Iris pigment epithelial cell (primary cell): ENCODE results near the gene KCNIP1.

ENCODE experiments used
- DNase-seq: peaks from one replicate; pipeline ENCODE4 v3.0.0-alpha.2; 2011; ENCODE audit warnings: low read depth

KCNIP1 gene

DNA sequence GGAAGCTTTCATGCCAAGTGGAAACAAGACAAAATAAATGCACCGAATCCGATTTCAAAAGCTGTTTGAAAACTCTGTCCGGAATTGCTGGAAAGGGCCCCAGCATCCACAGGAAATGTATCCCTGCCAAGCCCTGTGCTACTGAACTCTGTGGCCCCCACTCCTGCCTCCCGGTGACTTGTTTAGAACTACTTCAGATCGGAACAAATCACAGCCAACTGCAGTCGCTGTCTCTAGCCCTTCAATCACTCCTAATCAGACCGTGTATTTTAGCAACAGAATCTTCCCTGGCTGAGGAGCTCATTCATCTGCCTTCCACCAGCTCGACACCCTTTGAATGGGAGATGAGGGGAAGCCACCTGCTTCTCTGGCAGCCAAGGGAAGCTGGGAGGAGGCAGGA lies 94.1 kb downstream of the KCNIP1 start:
- no peak for DNase-seq

DNA sequence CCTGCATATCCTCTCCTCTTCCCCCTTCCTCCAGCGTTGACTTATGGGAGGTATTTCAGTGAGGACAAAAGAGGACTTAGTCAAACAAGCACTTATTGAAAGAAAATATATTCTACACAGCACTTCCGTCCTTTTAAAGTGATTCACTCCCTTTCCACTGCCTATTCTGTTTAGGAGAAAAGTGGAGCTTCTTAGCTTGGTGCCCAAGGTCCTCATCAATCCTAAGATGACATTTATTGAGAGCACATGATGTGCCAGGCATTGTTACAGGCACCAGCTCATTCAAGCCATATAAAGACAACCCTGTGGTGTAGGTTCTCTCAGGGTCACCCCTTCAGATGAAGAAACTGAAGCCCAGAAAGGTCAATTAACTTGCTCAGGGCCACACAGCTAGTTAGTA lies 95.9 kb downstream of the KCNIP1 start:
- DNase-seq: no peak

DNA sequence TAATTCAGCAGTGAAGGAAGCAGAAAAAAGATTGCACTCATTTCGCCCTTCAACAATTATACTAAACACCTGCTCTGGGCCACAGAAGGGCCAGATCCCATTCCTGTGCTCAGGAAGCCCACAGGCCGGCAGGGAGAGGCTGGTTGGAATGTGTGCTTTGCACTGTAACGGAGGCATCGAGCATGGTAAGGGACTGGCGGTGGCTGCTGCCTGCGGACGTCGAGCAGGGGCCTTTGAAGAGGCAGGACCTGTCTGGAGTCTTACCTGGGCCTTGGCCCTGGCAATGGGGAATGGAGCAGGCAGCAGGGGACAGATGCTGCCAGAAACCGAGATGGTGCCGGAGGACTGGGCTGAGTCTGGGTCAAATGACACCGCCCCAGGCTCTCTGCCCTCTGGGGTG lies 97.8 kb downstream of the KCNIP1 start:
- no peak for DNase-seq

DNA sequence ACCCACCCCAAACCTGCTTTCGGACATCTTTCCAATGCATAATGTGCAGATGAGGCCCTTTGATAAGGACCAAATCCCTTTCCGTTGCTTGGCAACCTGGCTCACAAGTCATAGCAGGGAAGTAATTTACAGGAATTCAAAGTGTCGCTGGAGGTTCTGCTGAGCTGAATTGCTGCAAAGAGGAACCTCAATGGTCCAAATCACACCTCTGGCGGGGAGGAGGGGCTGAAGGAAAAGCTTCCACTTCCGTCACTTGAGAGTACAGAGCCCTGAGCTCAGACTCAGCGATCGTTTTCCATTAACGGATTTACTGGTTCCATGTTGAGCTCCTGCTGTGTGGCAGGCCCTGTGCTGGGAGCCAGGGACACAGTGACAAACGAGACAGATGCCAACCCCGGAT lies 99.3 kb downstream of the KCNIP1 start:
- DNase-seq: no peak

DNA sequence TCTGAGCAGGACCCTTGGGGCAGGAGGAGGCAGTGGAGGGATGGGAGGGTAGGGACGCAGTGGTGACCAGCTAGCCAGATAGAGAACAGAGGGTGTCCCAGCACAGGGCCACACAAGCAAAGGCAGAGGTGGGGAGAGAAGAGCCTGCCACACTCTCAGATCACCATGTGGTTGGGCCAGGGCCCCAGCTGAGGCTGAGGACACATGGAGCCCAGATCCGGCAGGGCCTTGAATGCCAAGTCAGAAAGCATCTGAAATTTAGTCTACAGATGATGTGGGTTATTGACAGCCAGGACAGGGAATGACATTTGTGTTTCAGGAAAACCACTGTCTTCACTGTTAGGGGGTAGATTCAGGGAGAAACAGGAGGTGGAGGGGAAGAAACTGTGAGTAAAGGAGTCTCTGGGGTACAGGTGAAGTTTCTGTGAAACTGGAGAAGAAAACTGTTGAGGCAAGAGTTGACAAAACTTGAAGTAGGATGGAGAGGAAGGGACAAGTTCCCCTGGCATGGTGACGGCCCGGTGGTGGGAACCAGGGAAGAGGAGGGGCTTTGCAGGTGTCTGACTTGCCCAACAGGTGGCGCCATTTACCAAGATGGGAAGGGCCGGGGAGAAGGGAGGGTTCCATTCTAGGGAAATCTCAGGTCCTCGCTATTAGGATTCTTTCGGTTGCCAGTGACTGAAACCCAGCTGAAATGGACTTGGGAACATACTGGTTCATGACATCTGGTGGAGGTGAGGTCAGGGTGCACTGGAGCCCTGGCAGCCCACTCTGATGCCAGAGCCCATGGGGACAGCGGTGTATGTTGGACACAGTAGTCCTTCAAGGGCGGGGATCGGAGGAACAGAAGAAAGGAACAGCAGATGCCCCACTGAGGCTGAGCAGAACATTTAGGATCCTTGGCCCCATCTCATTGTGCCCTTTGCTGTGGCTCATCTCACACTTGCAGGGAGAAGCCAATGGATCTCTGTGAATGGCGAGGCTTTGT lies 100.1 kb downstream of the KCNIP1 start:
- DNase-seq: peak; percentile 43

DNA sequence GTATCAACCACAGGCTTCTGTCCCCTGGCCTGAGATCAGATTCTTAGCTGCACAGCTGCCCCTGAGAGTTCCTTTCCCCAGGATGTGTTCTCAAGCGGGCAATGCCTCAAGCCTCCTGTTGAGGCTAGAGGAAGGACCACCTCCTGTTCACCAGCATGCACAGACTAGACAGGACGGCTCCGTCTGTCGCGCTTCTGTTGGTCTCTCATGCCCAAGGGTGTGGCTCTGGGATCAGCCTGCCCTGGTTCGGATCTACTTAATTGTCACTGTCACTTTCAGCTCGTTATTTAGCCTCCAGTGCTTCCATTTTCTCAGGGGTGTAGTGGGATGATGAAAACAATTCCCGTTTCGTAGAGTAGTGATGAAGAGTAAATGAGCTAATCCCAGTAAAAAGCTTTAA lies 103.1 kb downstream of the KCNIP1 start:
- DNase-seq: no peak

DNA sequence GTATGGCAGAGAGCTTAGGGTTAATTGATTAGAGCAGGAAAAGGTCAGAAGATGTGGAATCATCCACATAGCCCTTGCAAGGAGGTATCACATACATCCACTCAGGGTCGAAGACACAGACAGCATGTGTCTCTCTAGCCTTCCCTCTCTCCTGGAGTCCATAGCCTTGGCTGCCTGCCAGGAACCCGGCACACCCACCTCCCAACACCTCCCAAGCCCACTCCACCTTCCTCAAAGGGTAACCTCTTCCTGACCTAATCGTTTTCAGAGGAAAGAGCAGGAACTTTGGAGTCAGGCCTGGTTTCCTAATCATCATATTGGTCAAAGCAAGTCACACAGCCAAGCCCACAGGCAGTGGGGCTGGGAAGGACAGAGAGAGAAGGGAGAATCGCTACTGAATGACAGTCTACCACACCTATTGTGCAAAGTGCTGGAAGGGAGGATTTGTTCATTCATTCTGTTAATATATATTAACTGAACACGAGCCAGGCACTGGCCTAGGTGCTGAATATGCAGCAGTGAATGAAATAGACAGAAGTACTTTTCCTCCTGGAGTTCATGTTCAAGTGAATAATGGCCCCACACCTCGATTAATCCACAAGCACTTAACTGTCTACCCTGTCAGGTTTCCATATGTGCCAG lies 107.8 kb downstream of the KCNIP1 start:
- peak; percentile 33 for DNase-seq

DNA sequence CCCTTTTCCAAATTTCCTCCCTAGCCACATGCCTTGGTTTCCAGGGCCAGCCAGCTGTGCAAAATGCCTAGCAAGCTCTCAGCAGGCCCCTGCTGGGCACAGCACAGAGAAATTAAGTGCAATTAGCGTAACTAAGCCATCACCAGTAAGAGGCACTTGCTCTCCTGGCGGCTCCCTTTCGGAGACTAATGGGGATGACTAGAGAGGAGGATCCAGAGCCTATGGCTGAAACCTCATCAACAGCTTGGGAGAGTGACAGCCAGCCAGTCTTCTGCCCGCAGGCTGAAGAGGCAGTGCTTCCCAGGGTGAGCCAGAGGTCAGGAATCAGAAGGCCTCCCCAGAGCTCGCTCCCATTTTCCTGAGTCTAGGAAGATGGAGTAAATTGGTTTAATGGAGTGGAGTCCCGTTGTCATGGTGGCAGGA lies 108.4 kb downstream of the KCNIP1 start:
- no peak for DNase-seq

DNA sequence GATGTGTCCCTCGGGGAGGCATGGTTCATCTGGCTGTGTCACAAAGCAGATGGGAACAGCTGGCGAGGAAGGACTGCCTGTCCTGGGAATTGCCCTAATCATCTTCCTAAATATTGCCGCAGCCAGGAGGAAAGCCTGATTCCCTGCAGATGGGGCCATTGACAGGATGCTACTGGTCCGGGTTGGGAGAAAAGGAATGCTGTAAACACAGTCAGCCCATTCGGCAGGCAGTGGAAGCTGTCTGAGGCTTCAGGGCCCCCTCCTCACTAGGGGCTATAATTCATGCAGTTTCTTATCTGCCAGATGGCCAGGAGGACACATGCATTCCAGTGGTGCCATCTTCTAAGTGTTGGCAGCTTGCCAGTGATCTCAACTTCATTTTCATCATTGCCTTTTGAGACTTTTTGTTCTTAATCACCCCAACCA lies 110.3 kb downstream of the KCNIP1 start:
- no peak for DNase-seq

DNA sequence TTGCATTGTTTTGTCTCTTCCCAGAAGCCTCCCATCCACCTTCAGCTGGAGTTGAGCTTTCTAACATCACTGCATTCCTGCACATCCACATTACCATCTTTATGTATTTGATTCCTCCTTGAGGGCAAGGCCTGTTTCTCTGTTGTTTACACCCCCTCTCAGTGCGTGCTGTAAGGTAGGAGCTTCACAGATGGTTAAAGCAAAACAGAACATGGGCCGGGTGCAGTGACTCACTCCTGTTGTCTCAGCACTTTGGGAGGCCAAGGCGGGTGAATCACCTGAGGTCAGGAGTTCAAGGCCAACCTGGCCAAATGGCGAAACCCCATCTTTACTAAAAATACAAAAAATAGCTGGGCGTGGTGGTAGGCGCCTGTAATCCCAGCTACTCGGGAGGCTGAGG lies 110.9 kb downstream of the KCNIP1 start:
- DNase-seq: peak; percentile 75

DNA sequence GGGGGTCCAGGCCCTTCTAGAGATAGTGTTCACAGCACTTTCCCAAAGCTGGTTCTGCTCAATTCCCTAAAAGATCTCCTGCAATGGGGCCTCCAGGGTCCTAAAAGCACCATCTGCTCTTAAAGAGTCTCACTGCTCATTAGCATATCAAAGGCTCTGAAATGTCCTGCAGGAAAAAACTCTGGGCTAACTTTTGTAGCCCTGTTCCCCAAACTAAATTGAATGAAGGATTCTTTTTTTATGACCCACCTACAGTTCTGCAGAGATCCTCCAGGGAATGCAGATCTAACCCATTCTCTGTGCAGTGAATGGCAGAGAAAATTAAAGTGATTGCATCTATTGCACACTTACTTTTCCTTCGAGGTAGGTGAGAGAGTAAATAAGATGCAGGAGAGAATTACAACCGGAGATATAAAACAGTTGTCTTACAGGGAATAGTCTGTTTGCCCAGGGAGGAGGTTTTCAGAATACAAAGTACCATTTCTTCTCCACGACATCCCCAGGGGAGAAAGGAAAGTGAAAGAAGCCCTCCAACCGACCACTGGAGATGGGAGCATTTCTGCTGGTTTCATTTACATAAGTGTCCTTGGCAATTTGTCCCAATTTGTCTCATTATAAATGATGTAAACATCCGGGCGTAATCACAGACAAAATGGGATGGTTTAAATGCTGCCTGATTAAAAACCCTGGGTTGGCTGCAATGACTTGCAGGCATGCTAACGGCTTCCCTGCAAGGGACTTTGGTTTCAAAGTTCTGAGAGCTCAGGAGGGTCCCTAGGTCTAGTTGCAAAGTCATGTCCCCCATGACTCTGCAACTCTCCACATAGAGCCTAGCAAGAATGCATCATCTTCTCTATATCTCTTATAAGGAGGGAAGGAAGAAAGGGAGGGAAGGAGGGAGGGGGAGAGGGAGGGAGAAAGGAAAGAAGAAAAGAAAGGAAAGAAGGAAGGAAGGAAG lies 114.0 kb downstream of the KCNIP1 start:
- DNase-seq: no peak

DNA sequence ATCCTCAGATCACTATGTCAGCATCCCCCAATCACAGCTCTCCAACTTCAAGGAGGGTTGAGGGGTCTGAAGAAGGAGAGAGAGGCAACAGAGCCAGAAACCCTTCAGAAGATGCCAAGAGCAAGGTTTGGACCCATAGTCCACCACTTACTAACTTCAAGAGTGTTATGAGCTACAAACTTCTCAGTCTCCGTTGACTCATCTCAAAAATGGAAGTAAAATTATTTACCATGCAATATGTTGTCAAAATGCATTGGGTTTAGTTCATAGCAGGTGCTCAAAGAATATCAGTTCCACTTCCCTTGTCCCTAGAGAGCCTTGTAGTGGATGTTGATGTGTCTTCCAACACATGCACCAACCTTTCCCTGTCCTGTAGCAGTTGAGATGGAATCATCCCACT lies 116.0 kb downstream of the KCNIP1 start:
- DNase-seq: no peak

DNA sequence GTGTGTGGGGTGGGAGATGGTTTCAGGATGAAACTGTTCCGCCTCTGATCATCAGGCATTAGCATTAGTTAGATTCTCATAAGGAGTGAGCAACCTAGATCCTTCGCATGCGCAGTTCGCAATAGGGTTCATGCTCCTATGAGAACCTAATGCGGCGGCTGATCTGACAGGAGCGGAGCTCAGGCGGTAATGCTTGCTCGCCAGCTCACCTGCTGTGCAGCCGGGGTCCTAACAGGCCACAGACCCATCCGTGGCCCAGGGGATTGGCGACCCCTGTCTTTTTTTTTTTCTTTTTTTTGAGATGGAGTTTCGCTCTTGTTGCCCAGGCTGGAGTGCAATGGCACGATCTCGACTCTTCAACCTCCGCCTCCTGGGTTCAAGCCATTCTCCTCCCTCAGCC lies 119.1 kb downstream of the KCNIP1 start:
- DNase-seq: no peak

DNA sequence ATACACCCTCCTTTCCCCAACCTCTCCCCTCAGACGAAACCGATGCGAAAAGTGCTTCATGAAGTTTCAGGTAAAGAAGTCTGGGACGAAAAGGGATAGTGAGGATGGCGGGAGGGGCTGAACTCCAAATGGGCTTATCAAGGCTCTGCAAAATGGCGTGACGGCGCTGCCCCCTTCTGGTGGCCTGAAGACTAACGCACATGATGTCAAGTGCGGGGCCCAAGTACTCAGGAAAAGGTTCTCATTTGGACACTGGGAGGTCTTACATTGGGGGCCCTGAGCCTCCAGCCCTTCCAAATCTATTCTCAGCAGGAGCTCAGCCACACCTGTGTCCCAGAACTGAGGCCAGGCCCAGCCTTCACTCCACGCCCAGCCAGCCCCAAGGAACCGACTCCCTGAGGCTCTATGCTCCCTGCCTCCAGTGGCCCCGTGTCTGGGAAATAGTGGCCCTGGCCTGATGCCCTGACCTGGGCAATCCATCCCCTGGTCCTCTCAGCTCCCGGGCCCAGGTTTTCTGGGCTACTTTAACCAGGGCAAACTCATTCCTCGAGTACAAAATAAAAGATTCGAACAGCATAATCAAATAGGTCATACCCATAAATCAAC lies 119.9 kb downstream of the KCNIP1 start:
- peak; percentile 62 for DNase-seq

DNA sequence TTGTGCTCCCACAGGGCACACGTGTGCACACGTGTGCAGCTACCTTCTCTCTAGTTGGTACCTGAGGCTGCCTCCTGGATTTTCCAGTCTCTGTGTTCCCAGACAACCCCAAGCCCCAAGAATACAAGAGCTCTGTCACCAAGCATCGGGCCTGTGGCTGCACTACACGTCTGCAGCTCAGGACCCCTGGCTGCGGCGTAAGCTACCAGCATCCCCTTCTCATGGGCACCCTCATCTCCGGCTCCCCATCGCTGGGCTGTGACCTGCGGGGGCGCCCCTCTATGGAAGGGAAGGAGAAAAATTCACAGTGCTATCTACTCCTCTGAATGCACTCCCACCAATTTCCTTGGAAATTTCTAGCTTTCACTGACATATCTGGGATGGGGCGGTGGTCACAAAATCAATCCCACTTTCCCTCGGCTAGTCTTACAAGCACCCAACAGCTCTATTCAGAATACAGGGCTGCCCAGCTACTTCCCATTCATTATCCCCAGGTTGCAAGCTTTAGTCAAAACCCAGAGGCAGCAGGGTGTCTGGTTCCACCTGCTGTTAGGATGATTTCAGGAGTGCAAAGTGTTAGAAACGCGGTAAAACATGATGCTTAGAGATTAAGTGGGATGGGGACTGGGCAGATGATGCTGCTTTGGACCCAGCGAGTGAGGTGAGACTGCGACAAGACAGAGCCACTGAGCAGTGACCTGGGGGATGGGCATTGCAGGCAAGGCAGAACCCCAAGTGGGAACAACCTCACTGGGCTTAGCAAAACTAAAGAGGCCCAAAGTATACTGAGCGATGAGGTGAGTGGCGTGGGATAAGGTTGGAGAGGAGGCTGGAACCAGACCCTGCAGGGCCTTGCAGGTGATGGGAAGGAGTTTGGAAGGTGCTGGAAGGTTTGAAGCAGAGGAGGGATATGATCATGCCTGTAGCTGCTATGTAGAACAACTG lies 121.7 kb downstream of the KCNIP1 start:
- no peak for DNase-seq

DNA sequence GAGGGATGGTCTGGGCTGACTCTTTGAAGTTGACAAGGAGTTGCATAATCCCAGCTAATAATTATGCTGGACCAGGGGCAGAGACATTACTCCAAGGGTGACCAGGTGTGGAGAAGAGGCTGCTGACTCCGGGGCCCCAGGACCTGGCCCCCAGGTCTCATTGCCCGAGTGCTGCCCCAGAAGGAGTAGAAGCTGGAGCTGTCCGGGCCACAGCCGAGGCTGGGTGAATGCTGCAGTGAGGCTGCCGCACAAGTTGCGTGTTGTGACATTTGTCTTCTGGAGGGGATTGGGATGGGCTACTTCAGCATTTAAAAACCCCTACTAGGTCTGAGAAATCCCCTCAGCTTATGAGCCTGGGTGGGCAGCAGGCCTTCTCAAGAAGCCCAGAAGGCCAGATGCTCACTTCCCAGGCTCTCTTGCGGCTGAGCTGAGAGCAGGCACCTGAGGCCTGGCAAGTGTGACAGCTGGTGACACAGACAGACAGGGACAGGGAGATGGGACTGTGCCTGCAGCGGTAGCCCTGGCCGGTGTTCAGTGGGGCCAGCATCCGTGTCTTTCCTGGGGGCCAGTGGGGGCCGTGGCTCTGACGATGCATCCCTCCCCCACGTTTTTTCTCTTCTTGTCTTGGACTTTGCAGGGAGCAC lies 122.8 kb downstream of the KCNIP1 start:
- DNase-seq: no peak

DNA sequence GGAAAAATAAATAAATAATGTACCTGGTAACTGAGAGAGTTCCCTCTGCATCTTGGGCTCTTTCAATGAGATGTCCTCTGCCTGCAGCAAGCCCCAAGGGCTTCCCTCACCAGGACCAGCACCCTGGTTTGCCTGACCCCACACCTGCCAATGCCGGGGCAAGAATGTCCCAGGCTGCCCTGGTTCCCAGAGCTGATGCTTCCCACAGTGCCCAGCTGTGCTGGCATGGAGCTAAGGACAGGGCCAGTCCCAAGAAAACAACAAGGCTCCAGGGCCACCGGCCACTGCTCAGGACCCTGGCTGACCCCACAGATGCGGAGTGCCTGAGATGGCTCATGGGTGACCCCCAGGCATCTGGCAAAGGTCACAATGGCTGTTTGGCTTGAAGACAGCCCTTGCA lies 123.5 kb downstream of the KCNIP1 start:
- no peak for DNase-seq

DNA sequence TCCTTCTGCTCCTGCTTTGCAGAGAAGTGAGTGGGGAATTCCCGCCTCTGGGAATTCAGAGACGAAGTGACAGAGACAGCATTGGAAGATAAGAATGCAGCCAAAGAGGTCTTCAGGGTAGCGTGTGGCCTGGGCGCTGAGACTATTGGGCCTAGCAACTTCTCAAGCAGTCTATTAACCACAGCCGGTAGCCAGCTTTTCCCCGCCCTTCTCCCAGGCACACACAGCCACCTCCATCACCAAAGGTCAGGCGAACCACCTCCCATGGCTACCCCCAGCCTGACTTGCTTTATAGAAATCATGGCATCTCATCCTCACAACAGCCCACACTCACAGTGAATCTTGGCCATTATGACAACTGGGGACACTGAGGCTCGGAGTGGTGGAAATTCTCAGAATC lies 124.2 kb downstream of the KCNIP1 start:
- no peak for DNase-seq

DNA sequence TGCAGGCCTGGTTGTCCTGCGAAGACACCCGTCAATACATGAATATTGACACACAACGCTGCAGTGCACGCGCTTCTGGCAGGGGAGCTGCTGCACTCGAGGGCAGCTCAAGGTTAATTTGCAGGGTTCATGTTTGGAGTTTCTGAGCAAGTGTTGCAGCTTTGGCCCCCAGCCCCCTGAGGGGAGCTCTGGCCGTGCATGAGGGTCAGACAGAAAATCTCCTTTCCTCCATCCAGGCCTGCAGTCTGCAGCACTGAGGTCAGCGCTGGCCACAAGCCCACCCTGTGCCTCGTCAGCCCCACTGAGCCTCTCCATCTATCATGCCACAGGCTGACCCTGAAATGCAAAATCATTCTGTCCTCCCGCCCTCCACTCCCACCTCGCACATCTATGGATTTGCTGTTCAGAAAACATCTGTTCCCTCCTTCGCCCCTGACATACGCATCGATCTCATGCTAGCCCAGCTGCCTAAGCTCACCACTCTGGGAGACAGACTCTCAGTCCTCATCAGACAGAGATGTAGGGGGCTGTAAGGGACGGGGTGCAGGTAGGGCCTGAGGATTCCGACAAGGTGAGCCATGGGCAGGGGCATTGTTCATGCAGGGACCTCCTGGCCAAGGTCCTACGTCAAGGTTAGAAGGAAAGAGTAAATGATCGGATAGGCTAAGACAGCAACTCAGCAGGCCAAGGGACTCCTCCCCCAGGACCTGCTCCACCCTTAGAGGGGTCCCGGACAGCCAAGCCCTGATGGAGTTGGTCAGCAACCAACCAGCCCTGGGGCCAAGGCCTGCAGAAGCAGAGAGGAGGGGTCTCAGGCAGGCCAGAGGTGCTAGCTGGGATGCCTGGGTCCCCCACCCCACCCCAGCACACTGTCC lies 125.1 kb downstream of the KCNIP1 start:
- DNase-seq: no peak
